CD4-positive, CD25-positive, alpha-beta regulatory T cell (primary cell): Measurements from ENCODE around the gene ATG4A. TPM values are rescaled to one million over a fixed set of nuclear protein-coding genes. Genes with fewer than 3 reads are reported as not detected.

Source experiments
- polyA plus RNA-seq, 4 donors: library from polyadenylated mRNA; unstranded; fragments of 300-500 nt; fragmentation: Illumina TruSeq; gene quantifications; one replicate each; pipeline ENCODE4 v1.2.3, GENCODE V29; 2021
- total RNA-seq: library from RNA; stranded (reverse); gene quantifications from one replicate; pipeline ENCODE4 v1.2.3, GENCODE V29; 2022

The ATG4A gene
- total and polyA plus RNA-seq, 5 donors from 2014 or later, result 10.4 to 21.8 (median 17.8) TPM

Other genes with a start within 250 kb of the ATG4A start
- gene TEX13B, start 109.4 kb upstream of the ATG4A start, total RNA-seq, result not detected
- gene TEX13B, start 109.4 kb upstream of the ATG4A start, polyA plus RNA-seq, result not detected
- 31.8 TPM for gene VSIG1, start 46.7 kb upstream of the ATG4A start, total RNA-seq
- 10 to 100 TPM; 14.5 to 17.7 (median 17.0) TPM for gene VSIG1, start 46.7 kb upstream of the ATG4A start, polyA plus RNA-seq
- gene PSMD10, start 236 bp upstream of the ATG4A start, total RNA-seq, result 19.3 TPM
- gene PSMD10, start 236 bp upstream of the ATG4A start, polyA plus RNA-seq, result 10 to 100 TPM; 54.7 to 85.1 (median 68.3) TPM